PC-9 (cell line): ENCODE results near the gene LRIG3. TPM values are rescaled to one million over a fixed set of nuclear protein-coding genes. Genes with fewer than 3 reads are reported as not detected.

ENCODE experiments used
- BruUV-seq: library from RNA; stranded (reverse); fragments of 400-500 nt; replicated peaks from 2 replicates; lab custom pipeline; 2021; lab: Mats Ljungman, UMichigan
- CTCF ChIA-PET: fragments of 300-600 bp; sonication (Branson Sonifier 250); formaldehyde crosslinking; loops from one replicate; lab custom pipeline; 2022; ENCODE audit warnings: antibody characterized with exemption; lab: Charles Lee
- POLR2A ChIA-PET: fragments of 300-600 bp; sonication (Branson Sonifier 250); formaldehyde crosslinking; loops from one replicate; lab custom pipeline; 2022; ENCODE audit warnings: antibody characterized with exemption; ENCODE audit not compliant: unreplicated experiment; lab: Charles Lee
- DNase-seq, 2 experiments: peaks; one replicate each; pipeline versions ENCODE4 v3.0.0 to v3.0.0-alpha.2; 2015 to 2022; ENCODE audit warnings: mixed read lengths in 1 of 2
- H2AFZ ChIP-seq: fragments of 200-600 bp; sonication (generic); 2 replicates; pipeline ENCODE4 v1.8.1; 2017; ENCODE audit warnings: antibody characterized with exemption
- H3F3A ChIP-seq: fragments of 200-600 bp; sonication (generic); 2 replicates; pipeline ENCODE4 v1.8.1; 2017; ENCODE audit warnings: antibody characterized with exemption, mild to moderate bottlenecking, low read depth; ENCODE audit not compliant: insufficient read depth
- H3K27ac ChIP-seq: fragments of 200-600 bp; sonication (generic); 2 replicates; pipeline ENCODE4 v1.6.1; 2016; ENCODE audit warnings: mixed run types
- H3K27me3 ChIP-seq: fragments of 200-600 bp; sonication (generic); 2 replicates; pipeline ENCODE4 v1.6.1; 2016; ENCODE audit warnings: low read depth, mixed run types; ENCODE audit not compliant: insufficient read depth
- H3K36me3 ChIP-seq: fragments of 200-600 bp; sonication (generic); 2 replicates; pipeline ENCODE4 v1.6.1; 2016; ENCODE audit warnings: low read depth, mixed run types
- H3K4me1 ChIP-seq: fragments of 200-600 bp; sonication (generic); replicated peaks from 2 replicates; pipeline ENCODE4 v1.6.1; 2016; ENCODE audit warnings: mixed run types; ENCODE audit not compliant: insufficient read depth
- H3K4me2 ChIP-seq: fragments of 200-600 bp; sonication (generic); 2 replicates; pipeline ENCODE4 v1.6.1; 2017; ENCODE audit warnings: mixed run types
- H3K4me3 ChIP-seq: fragments of 200-600 bp; sonication (generic); 2 replicates; pipeline ENCODE4 v1.6.1; 2016; ENCODE audit warnings: mixed run types
- H3K79me2 ChIP-seq: fragments of 200-600 bp; sonication (generic); 2 replicates; pipeline ENCODE4 v1.6.1; 2017; ENCODE audit warnings: low read depth, mixed run types
- H3K9me2 ChIP-seq: fragments of 200-600 bp; sonication (generic); 2 replicates; pipeline ENCODE4 v1.8.1; 2017; ENCODE audit warnings: mild to moderate bottlenecking; ENCODE audit not compliant: insufficient read depth
- H3K9me3 ChIP-seq: fragments of 200-600 bp; sonication (generic); 2 replicates; pipeline ENCODE4 v1.8.1; 2016; ENCODE audit warnings: low read depth; ENCODE audit not compliant: insufficient read depth
- H4K20me1 ChIP-seq: fragments of 200-600 bp; sonication (generic); 2 replicates; pipeline ENCODE4 v1.8.1; 2017; ENCODE audit not compliant: insufficient read depth
- CTCF ChIP-seq: fragments of 200-600 bp; sonication (generic); conservative IDR thresholded peaks from 2 replicates; pipeline ENCODE4 v1.6.1; 2017; ENCODE audit warnings: mixed run types, antibody characterized with exemption, mild to moderate bottlenecking, moderate library complexity
- EZH2 ChIP-seq: fragments of 200-600 bp; sonication (generic); IDR thresholded peaks from 2 replicates; pipeline ENCODE4 v1.8.0; 2017; ENCODE audit warnings: antibody characterized with exemption, low read depth
- intact Hi-C: fragments of 100-400 bp; cut with micrococcal nuclease; formaldehyde crosslinking; loops from one replicate; pipeline ENCODE4 v1.10.0; 2022; ENCODE audit not compliant: unreplicated experiment
- total RNA-seq: library from RNA; stranded (reverse); gene quantifications from 2 replicates; pipeline ENCODE4 v1.2.3, GENCODE V29; 2021

LRIG3 gene
- total RNA-seq, 1 experiment from 2014 or later: 10.6 TPM

DNA sequence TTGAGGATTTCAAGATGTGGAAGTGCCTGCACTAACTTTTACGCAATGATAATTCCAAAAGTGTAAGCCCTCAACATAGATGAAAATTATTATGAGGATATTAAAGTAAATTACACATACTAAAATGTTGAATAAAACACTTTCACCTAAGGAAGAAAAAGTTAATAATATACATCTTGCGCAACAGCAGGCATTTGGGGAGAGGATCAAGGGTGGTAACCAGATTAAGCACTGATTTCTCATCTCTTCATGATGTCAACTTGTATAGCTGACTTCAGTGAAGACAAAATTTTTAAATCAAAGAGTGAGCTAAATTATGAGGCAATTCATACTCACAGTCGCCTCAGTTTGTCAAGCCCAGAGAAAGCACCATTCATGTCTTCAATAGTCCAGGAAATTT lies 33.8 kb downstream of the LRIG3 start:
- no TSS peak for BruUV-seq
- no peak overlapping the region for H3K4me3 ChIP-seq
- H3K36me3 ChIP-seq: peaks cover 21% of the 10 kb centered on the region
- 0 out of 2 replicates have a peak, but pooled peaks cover 3% of the 10 kb centered on the region for H4K20me1 ChIP-seq
- intact Hi-C loops: no loop called here
- no peak for TF ChIP-seq CTCF
- no peak for TF ChIP-seq EZH2
- no peak overlapping the region for H3K27ac ChIP-seq
- DNase-seq: no peak
- H3F3A ChIP-seq: no peaks in the 10 kb centered on the region
- H3K27me3 ChIP-seq: no peaks in the 10 kb centered on the region
- no peak overlapping the region for H2AFZ ChIP-seq
- no peaks in the 10 kb centered on the region for H3K4me1 ChIP-seq
- ChIA-PET POLR2A (no interaction called here), CTCF (no interaction called here)
- no peaks in the 10 kb centered on the region for H3K9me3 ChIP-seq
- H3K9me2 ChIP-seq: no peaks in the 10 kb centered on the region
- no peaks in the 10 kb centered on the region for H3K79me2 ChIP-seq
- no peak overlapping the region for H3K4me2 ChIP-seq

DNA sequence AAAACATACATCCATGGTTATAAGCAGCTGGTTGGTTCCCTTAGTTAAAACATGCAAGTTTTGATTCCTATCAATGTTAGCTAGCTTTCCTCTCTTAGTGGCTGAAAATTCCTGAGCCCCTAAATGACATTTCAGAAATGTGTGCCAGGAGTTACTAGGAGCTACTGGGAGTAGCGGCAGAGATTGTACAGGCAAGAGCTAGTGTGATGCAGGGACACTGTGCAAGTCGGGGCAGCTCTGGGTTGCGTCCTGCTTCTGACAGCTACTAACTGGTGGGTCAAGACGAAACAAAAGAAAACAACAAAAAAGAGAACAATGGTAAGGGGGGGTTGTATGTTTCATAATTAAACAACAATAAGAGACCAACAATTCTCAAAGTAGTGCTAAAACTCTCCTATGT lies 35.4 kb downstream of the LRIG3 start:
- Histone ChIP-seq H3K4me2 (no peak overlapping the region), H3K36me3 (peaks cover 29% of the 10 kb centered on the region), H3K27ac (no peak overlapping the region), H3K79me2 (no peaks in the 10 kb centered on the region), H3K9me3 (no peaks in the 10 kb centered on the region), H3F3A (no peaks in the 10 kb centered on the region), H4K20me1 (0 out of 2 replicates have a peak, but pooled peaks cover 3% of the 10 kb centered on the region), H3K27me3 (no peaks in the 10 kb centered on the region), H2AFZ (no peak overlapping the region), H3K4me1 (no peaks in the 10 kb centered on the region), H3K9me2 (no peaks in the 10 kb centered on the region), H3K4me3 (no peak overlapping the region)
- TF ChIP-seq EZH2 (no peak), CTCF (no peak)
- intact Hi-C loops: no loop called here
- POLR2A ChIA-PET: interaction anchor here (0.6 to 0.7 kb wide), 2 partner anchors 178 to 1307 kb away, joined by 5 read pairs; no protein-coding TSS in a partner anchor
- no peak for DNase-seq
- CTCF ChIA-PET: no interaction called here
- no TSS peak for BruUV-seq

DNA sequence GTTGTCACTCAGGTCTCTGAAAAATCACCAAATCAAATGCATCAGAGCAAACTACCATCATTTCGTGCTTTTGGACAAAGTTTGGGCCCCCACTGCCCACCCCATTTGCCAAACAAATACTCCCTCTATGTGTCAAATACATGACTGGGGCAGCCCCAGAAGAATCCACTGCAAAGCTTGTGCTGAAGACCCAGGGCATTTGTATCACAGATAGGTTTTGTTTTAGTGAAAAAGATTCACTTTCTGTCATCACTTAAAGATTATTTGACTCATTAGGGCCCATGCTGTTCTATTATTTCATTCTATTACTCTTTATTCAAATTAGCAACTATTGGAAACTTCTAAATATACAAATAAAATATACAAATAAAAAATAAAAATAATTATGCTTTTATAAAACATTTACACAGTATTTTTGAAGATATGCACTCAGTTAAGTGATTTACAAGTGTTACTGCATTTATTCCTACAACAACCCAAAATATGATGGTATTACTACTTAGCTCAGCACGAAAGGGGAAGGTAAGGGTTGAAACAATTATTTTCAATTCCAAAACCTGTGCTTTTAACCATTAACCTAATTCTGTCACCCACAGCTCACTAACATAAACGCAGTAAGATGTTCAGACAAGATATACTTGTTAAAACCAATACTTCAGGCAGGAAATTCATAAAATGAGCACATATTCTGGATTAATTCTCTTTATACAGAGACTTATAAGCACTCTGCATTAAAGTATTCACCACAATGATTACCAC lies 36.5 kb downstream of the LRIG3 start:
- Histone ChIP-seq H4K20me1 (0 out of 2 replicates have a peak, but pooled peaks cover 3% of the 10 kb centered on the region), H2AFZ (no peak overlapping the region), H3K4me2 (no peak overlapping the region), H3K79me2 (no peaks in the 10 kb centered on the region), H3K9me2 (no peaks in the 10 kb centered on the region), H3K9me3 (no peaks in the 10 kb centered on the region), H3K27ac (no peak overlapping the region), H3F3A (no peaks in the 10 kb centered on the region), H3K4me3 (no peak overlapping the region), H3K36me3 (peaks cover 31% of the 10 kb centered on the region), H3K4me1 (no peaks in the 10 kb centered on the region), H3K27me3 (no peaks in the 10 kb centered on the region)
- no TSS peak for BruUV-seq
- intact Hi-C loops: no loop called here
- no peak for TF ChIP-seq CTCF
- no peak for TF ChIP-seq EZH2
- DNase-seq: no peak
- CTCF ChIA-PET: no interaction called here
- POLR2A ChIA-PET: no interaction called here
